ACC112 (cell line): Measurements from ENCODE around the gene PRAMEF5.
"Not testable (repeated sequence)": the region's sequence is repeated elsewhere in the genome, so short reads cannot be mapped to it uniquely, and the experiment has no call there.

Experiments
- H2AFZ ChIP-seq: fragments of 200-600 bp; sonication (generic); one replicate; pipeline ENCODE4 v1.6.0; 2017; ENCODE audit warnings: antibody characterized with exemption, low read length; ENCODE audit not compliant: unreplicated experiment
- H3K27ac ChIP-seq: fragments of 200-600 bp; sonication (generic); 2 replicates; pipeline ENCODE4 v1.5.1; 2014; ENCODE audit warnings: low read depth, mild to moderate bottlenecking, antibody characterized with exemption, low read length, moderate library complexity
- H3K27me3 ChIP-seq: fragments of 200-600 bp; sonication (generic); 2 replicates; pipeline ENCODE4 v1.6.1; 2014; ENCODE audit warnings: mild to moderate bottlenecking, antibody characterized with exemption, low read length, moderate library complexity, mixed read lengths; ENCODE audit not compliant: insufficient read depth
- H3K36me3 ChIP-seq: fragments of 200-600 bp; sonication (generic); 2 replicates; pipeline ENCODE4 v1.6.1; 2016; ENCODE audit warnings: mild to moderate bottlenecking, antibody characterized with exemption, low read length, moderate library complexity, mixed read lengths; ENCODE audit not compliant: insufficient read depth
- H3K4me1 ChIP-seq: fragments of 200-600 bp; sonication (generic); one replicate; pipeline ENCODE4 v1.6.1; 2016; ENCODE audit warnings: low read length, mixed read lengths; ENCODE audit not compliant: insufficient read depth, unreplicated experiment, control insufficient read depth
- H3K4me3 ChIP-seq: fragments of 200-600 bp; sonication (generic); 2 replicates; pipeline ENCODE4 v1.5.1; 2014; ENCODE audit warnings: mild to moderate bottlenecking, low read depth, low read length
- H3K79me2 ChIP-seq: fragments of 200-600 bp; sonication (generic); one replicate; pipeline ENCODE4 v1.6.0; 2016; ENCODE audit warnings: low read length; ENCODE audit not compliant: control insufficient read depth, unreplicated experiment, insufficient read depth

Gene PRAMEF5

DNA sequence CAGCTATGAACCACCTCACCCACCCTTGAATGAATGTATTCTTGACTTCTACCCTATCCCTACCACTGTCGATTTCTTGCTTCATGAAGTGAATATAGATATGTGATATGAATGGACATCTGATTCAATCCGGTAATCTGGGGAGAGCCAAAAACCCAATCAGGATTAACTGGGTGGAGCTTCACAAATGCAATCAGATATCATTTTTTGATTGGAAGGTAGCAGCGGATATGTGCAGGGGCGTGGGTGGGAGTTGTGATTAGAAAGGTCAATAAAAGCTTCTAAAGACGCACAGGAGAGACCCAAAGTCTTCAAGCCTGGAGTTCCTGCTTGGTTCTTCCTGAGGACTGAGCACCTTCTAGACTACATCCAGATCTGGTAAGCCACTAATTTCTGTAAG, at the start of gene PRAMEF5:
TSS of gene PRAMEF5 (plus strand) at position 301 of the 400 bp plus-strand sequence. CDS start 5,071 bp downstream, outside the sequence.
- H3K27ac ChIP-seq, H3K4me1 ChIP-seq, H3K79me2 ChIP-seq, H3K4me3 ChIP-seq, H2AFZ ChIP-seq, H3K36me3 ChIP-seq, H3K27me3 ChIP-seq: not testable (repeated sequence)

DNA sequence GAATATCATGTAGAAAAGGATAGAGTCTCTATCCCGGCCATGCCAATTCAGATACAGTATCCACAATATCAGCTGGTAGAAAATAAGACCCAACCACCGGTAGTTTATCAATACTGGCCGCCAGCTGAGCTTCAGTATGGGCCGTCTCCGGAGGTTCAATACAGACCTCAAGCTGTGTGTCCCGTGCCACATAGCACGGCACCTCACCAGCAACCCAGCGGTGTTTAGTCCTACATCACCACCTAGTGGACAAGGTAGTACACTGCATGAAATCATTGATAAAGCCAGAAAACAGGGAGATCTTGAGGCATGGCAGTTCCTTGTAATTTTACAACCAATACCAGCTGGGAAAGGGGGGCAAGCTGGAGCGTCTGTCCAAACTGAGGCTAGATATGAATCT, 45.3 kb upstream of the PRAMEF5 start:
- H3K4me1 ChIP-seq, H3K79me2 ChIP-seq, H3K27ac ChIP-seq, H3K27me3 ChIP-seq, H3K4me3 ChIP-seq, H2AFZ ChIP-seq, H3K36me3 ChIP-seq: not testable (repeated sequence)

DNA sequence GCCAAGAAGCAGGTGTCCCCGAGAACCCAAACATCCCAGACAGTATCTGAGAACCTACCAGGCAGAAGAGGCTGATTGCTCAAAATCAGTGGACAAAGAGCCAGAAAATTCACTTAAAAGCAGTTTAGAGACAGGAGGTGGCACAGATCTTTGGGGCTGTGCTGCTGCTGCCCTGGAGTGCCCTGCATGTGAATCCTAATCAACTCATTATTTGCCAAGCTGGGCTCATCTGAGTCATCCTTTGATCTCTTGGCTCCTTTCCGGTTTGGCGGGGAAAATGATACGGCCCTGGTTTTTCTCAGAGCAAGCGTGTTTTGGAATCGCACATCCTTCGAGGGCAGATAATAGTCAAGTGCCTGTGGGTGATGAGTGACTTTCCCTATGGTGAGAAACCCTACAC, 37.4 kb upstream of the PRAMEF5 start:
- H3K4me3 ChIP-seq, H3K79me2 ChIP-seq, H3K27ac ChIP-seq, H2AFZ ChIP-seq, H3K4me1 ChIP-seq, H3K27me3 ChIP-seq, H3K36me3 ChIP-seq: not testable (repeated sequence)

DNA sequence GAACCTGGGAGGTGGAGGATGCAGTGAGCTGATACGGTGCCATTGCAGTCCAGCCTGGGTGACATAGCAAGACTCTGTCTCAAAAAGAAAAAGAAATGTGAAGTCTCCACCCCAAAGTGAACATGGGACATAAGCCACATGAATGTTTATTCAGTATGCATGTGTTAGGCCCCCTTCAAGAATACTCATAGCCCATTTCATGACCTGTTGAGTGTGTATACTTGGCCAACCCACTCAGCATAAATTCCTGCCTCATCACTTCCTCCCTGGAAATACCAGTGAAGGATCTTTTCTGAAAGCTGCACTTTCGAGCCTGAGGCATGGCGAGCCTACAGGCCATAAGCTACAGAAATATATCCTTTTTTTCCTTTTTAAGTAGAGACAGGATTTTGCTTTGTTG, 34.8 kb upstream of the PRAMEF5 start:
- H2AFZ ChIP-seq, H3K27me3 ChIP-seq, H3K4me3 ChIP-seq, H3K79me2 ChIP-seq, H3K36me3 ChIP-seq, H3K4me1 ChIP-seq, H3K27ac ChIP-seq: not testable (repeated sequence)

DNA sequence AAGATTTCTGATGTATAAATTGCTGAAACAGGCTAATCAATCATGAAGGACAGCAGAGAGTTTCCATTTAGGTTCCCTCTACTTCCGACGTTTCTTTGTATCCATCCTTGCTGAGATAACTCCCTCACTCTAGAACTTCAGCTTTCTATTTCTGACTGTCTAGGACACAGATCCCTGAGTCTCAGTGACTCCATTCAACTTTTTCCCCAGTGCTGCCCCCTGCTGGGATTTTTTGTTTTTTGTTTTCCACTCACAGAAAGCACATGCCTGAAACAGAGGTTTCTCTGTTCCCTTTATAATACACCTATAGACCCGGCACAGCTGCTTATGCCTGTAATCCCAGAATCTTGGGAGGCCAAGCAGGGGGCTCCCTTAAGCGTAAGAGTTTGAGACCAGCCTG, 31.2 kb upstream of the PRAMEF5 start:
- not testable (repeated sequence) for H3K27me3 ChIP-seq, H3K4me3 ChIP-seq, H3K79me2 ChIP-seq, H3K4me1 ChIP-seq, H3K36me3 ChIP-seq, H2AFZ ChIP-seq, H3K27ac ChIP-seq

DNA sequence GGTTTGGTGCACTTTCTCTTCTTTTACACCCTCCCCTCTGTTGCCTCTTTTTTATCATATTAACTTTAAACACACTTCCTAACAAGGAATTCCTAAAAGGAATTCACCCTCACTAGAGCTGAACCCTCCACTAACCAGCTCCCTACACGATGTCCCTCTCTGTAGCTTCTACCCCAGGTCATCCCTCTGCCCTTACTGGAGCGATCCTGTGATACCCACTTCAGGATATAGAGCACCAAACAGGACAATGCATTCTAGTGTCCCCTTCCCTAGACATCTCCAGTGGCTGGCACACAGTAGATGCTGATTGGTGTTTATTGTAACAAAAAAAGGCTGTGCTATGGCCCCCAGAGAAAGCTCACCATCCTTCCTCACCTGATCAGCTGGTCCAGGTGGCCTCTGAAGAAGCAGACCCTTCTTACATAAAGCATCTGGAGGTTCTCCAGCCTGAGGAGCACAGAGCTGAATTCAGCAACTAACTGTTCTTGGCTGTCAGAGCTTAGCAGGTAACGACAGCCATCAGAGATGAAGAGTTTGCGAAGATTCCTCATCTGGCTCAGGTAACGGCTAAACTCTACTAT, 29.4 kb upstream of the PRAMEF5 start:
- Histone ChIP-seq H3K79me2 (no peaks in the 10 kb centered on the region), H3K4me1 (no peaks in the 10 kb centered on the region), H3K27ac (no peak overlapping the region), H3K36me3 (no peaks in the 10 kb centered on the region), H2AFZ (no peak overlapping the region), H3K4me3 (no peak overlapping the region), H3K27me3 (no peaks in the 10 kb centered on the region)

DNA sequence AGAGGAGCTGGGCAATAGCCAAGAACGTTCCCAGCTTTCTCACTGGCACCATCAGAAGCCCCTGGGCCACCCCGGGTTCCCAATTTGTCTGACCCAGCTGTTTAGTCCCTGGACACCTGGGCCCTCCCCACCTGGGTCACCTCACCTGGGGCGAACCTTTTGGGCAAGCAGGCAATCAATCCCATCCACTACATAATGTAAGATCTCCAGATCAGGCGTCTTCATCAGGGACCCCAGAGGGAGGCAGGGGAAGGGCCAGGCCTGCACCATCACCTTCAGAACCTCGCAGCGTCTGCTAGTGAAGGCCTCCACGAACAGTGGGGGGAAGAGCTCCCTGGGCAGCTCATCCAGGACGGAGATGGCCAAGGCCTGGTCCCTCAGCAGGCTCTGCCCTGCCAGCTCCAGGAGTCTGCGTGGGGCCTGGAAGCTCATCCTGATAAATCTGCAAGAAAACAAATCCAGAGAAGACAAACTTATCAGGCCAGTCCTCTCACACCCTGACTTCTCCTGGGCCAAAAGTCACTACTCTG, 28.3 kb upstream of the PRAMEF5 start, which contains the start of gene PRAMEF18:
TSS of gene PRAMEF18 (minus strand) at position 480 of the 530 bp plus-strand sequence. CDS start at position 432, 48 bp downstream.
- not testable (repeated sequence) for H3K27ac ChIP-seq, H2AFZ ChIP-seq, H3K36me3 ChIP-seq, H3K4me3 ChIP-seq, H3K4me1 ChIP-seq, H3K27me3 ChIP-seq, H3K79me2 ChIP-seq

DNA sequence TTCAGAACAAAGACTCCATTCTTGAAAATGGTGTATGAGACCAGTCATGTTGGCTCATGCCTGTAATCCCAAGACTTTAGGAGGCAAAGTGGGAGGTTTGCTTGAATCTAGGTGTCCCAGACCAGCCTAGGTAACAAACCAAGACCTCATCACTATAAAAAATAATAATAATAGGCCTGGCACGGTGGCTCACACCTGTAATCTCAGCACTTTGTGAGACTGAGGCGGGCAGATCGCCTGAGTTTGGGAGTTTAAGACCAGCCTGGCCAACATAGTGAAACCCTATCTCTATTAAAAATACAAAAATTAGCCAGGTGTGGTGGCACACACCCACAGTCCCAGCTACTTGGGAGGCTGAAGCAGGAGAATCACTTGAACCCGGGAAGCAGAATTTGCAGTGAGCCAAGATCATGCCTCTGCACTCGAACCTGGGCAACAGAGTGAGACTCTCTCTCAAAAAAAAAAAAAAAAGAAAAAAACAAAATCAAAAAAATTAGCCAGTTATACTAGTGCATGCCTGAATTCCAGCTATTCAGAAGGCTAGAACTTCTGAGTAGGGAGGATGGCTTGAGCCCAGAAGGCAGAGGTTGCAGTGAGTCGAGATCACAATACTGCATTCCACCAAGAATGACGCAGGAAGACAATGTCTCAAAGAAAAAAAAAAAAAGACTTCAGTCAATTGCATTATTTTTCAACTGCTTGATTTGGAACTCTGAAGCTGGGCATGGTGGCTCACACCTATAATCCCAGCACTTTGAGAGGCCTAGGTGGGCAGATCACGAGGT, 26.5 kb upstream of the PRAMEF5 start:
- not testable (repeated sequence) for H3K27me3 ChIP-seq, H3K4me1 ChIP-seq, H3K79me2 ChIP-seq, H3K36me3 ChIP-seq, H2AFZ ChIP-seq, H3K27ac ChIP-seq, H3K4me3 ChIP-seq

DNA sequence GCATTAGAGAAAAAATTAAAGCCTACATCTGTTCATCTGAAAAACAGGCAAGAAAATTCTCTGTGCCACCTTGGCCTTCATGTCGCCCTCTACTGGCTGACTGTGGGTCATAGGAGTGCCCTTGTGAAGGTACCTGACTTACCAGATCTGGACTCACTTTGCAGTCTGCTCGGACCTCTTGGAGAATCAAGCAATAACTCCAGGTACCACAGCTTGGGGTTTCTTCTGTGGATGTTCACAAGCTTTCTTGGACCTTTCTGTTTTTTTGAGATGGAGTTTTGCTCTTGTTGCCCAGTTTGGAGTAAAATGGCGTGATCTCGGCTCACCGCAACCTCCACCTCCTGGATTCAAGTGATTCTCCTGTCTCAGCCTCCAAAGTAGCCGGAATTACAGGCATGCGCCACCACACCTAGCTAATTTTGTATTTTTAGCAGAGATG, 25.6 kb upstream of the PRAMEF5 start:
- no peaks in the 10 kb centered on the region for H3K36me3 ChIP-seq
- no peak overlapping the region for H3K4me3 ChIP-seq
- no peaks in the 10 kb centered on the region for H3K27me3 ChIP-seq
- H3K4me1 ChIP-seq, result no peaks in the 10 kb centered on the region
- H3K79me2 ChIP-seq, result no peaks in the 10 kb centered on the region
- H3K27ac ChIP-seq, result no peak overlapping the region
- no peak overlapping the region for H2AFZ ChIP-seq

DNA sequence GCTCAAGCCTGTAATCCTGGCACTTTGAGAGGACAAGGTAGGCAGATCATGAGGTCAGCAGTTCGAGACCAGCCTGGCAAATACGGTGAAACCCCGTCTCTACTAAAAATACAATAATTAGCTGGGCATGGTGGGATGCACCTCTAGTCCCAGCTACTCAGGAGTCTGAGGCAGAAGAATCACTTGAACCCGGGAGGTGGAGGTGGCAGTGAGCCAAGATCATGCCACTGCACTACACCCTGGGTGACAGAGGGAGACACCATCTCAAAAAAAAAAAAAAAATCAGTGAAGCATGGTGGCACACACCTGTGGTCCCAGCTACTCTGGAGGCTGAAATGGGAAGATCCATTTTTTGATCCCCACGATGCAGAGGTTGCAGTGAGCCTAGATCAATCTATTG, 23.9 kb upstream of the PRAMEF5 start:
- not testable (repeated sequence) for H3K27me3 ChIP-seq

DNA sequence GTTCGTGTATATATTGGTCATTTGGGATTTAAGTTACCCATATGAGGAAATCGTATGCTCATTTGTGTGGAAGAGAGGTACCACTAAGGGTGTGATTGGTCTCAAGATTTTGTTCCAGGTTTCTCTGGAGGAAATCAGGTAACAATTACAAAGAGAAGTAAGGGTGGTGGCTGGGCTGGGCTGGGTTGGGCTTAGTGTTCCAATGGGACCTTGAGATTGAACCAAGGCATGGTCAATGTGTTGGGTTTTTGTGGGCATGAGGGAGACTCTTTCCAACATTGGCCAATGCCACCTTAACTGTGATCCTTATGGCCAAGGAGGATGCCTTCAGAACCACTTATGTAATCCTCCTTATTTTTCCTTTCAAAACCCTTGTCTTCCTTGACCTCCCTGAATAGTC, 23.4 kb upstream of the PRAMEF5 start:
- H3K36me3 ChIP-seq, H3K4me3 ChIP-seq, H3K4me1 ChIP-seq, H3K27me3 ChIP-seq, H3K27ac ChIP-seq, H3K79me2 ChIP-seq, H2AFZ ChIP-seq: not testable (repeated sequence)

More for the DNA sequence above, 23.9 kb upstream of the PRAMEF5 start:
- not testable (repeated sequence) for H3K4me1 ChIP-seq, H2AFZ ChIP-seq, H3K36me3 ChIP-seq, H3K27ac ChIP-seq, H3K79me2 ChIP-seq, H3K4me3 ChIP-seq
